ENCODE data around the gene ARHGAP6.

- TF ChIP-seq CTCF (conservative IDR thresholded peaks at IDR 0.05; ENCODE audit: low read depth in 2 of 2) (no peak), EZH2 (IDR thresholded peaks at IDR 0.05; ENCODE audit: low read depth, unreplicated experiment) (no peak), POLR2AphosphoS5 (IDR thresholded peaks at IDR 0.05; ENCODE audit: low read depth) (no peak)
- TF ChIP-seq, protein P1, sequence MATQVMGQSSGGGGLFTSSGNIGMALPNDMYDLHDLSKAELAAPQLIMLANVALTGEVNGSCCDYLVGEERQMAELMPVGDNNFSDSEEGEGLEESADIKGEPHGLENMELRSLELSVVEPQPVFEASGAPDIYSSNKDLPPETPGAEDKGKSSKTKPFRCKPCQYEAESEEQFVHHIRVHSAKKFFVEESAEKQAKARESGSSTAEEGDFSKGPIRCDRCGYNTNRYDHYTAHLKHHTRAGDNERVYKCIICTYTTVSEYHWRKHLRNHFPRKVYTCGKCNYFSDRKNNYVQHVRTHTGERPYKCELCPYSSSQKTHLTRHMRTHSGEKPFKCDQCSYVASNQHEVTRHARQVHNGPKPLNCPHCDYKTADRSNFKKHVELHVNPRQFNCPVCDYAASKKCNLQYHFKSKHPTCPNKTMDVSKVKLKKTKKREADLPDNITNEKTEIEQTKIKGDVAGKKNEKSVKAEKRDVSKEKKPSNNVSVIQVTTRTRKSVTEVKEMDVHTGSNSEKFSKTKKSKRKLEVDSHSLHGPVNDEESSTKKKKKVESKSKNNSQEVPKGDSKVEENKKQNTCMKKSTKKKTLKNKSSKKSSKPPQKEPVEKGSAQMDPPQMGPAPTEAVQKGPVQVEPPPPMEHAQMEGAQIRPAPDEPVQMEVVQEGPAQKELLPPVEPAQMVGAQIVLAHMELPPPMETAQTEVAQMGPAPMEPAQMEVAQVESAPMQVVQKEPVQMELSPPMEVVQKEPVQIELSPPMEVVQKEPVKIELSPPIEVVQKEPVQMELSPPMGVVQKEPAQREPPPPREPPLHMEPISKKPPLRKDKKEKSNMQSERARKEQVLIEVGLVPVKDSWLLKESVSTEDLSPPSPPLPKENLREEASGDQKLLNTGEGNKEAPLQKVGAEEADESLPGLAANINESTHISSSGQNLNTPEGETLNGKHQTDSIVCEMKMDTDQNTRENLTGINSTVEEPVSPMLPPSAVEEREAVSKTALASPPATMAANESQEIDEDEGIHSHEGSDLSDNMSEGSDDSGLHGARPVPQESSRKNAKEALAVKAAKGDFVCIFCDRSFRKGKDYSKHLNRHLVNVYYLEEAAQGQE (IDR thresholded peaks at IDR 0.05; ENCODE audit: unreplicated experiment), result no peak
Measured at GRCh38 chrX:11528623-11529022, 137.1 kb downstream of the ARHGAP6 start.
